Activated CD8-positive, alpha-beta T cell treated with anti-CD3 and anti-CD28 coated beads, Interleukin-2, amount 10 ng/mL, durations not matched to agents 7 days and 5 days (primary cell): ENCODE measurements around the gene EPC1. TPM values are rescaled to one million over a fixed set of nuclear protein-coding genes. Genes with fewer than 3 reads are reported as not detected.
"Not testable (repeated sequence)": the region's sequence is repeated elsewhere in the genome, so short reads cannot be mapped to it uniquely, and the experiment has no call there.

Source experiments
- ATAC-seq: fragments of 150-1000 bp; cut with Tn5 transposase; one replicate; pipeline ENCODE4 v1.10.0; 2021; ENCODE audit warnings: moderate library complexity
- CTCF ChIA-PET: fragments of 350-600 bp; sonication (Branson Sonifier 250); formaldehyde crosslinking; loops from one replicate; lab custom pipeline; 2021; ENCODE audit warnings: antibody characterized with exemption; lab: Charles Lee
- POLR2A ChIA-PET: fragments of 350-600 bp; sonication (Branson Sonifier 250); formaldehyde crosslinking; loops from one replicate; lab custom pipeline; 2021; ENCODE audit warnings: antibody characterized with exemption; lab: Charles Lee
- DNase-seq: peaks from one replicate; pipeline ENCODE4 v3.0.0-alpha.2; 2020
- H3K27ac Mint-ChIP-seq: one replicate; pipeline ENCODE4 v1.8.0; 2021; ENCODE audit warnings: mild to moderate bottlenecking, mixed read lengths
- H3K27me3 Mint-ChIP-seq: one replicate; pipeline ENCODE4 v1.8.0; 2021; ENCODE audit warnings: low read depth, mixed read lengths
- H3K36me3 Mint-ChIP-seq: one replicate; pipeline ENCODE4 v1.8.0; 2021; ENCODE audit warnings: low read depth, mixed read lengths
- H3K4me1 Mint-ChIP-seq: one replicate; pipeline ENCODE4 v1.8.0; 2021; ENCODE audit warnings: low read depth, mixed read lengths
- H3K4me3 Mint-ChIP-seq: one replicate; pipeline ENCODE4 v1.8.0; 2021; ENCODE audit warnings: mild to moderate bottlenecking, mixed read lengths
- H3K9me3 Mint-ChIP-seq: one replicate; pipeline ENCODE4 v1.8.0; 2022; ENCODE audit warnings: mixed read lengths; ENCODE audit not compliant: insufficient read depth
- total RNA-seq, 2 experiments: library from RNA; stranded (reverse); gene quantifications; one replicate each; pipeline ENCODE4 v1.2.3, GENCODE V29; 2021

EPC1 gene
- total RNA-seq, 2 experiments from 2014 or later: 40.9 to 43.5 TPM

- peak; percentile 57 for ATAC-seq
- H3K27ac Mint-ChIP-seq, H3K27me3 Mint-ChIP-seq, H3K4me1 Mint-ChIP-seq, H3K4me3 Mint-ChIP-seq, H3K36me3 Mint-ChIP-seq, POLR2A ChIA-PET, DNase-seq, H3K9me3 Mint-ChIP-seq: not testable (repeated sequence)
- CTCF ChIA-PET: interaction anchor here (0.8 to 2.1 kb wide), 3 partner anchors 12 to 96 kb away, joined by 3 to 10 read pairs (median 3); no protein-coding TSS in a partner anchor
These were observed 96.5 kb downstream of the EPC1 start for GRCh38 chr10:32250489-32250888.

GRCh38 chr10:32246685-32247084 lies 100.3 kb downstream of the EPC1 start:
- peaks cover 2% of the 10 kb centered on the region for H3K27me3 Mint-ChIP-seq
- CTCF ChIA-PET: interaction anchor here (0.7 to 4.0 kb wide), 3 partner anchors 10 to 117 kb away, joined by 3 to 22 read pairs (median 3); no protein-coding TSS in a partner anchor
- DNase-seq (no peak), ATAC-seq (no peak)
- no peak overlapping the region for H3K4me3 Mint-ChIP-seq
- peaks cover 17% of the 10 kb centered on the region for H3K4me1 Mint-ChIP-seq
- H3K9me3 Mint-ChIP-seq: no peaks in the 10 kb centered on the region
- H3K36me3 Mint-ChIP-seq: no peaks in the 10 kb centered on the region
- POLR2A ChIA-PET: interaction anchor here (1.0 kb wide), 1 partner anchor 198 kb away, joined by 3 read pairs; no protein-coding TSS in a partner anchor
- no peak overlapping the region for H3K27ac Mint-ChIP-seq

GRCh38 chr10:32245760-32246159 lies 101.2 kb downstream of the EPC1 start:
- ATAC-seq: no peak
- H3K27me3 Mint-ChIP-seq: peaks cover 2% of the 10 kb centered on the region

GRCh38 chr10:32244421-32245207 lies 102.3 kb downstream of the EPC1 start:
- no peak for ATAC-seq
- Mint-ChIP-seq H3K36me3 (no peaks in the 10 kb centered on the region), H3K9me3 (no peaks in the 10 kb centered on the region), H3K27ac (no peak overlapping the region), H3K4me3 (no peak overlapping the region), H3K4me1 (peaks cover 11% of the 10 kb centered on the region), H3K27me3 (peaks cover 5% of the 10 kb centered on the region)
- DNase-seq: no peak
- ChIA-PET CTCF (interaction anchor here (1.3 to 4.0 kb wide), 3 partner anchors 9 to 54 kb away, joined by 5 to 22 read pairs (median 5); no protein-coding TSS in a partner anchor), POLR2A (interaction anchor here (0.6 kb wide), 1 partner anchor 198 kb away, joined by 3 read pairs; no protein-coding TSS in a partner anchor)

More at GRCh38 chr10:32245760-32246159, 101.2 kb downstream of the EPC1 start:
- POLR2A ChIA-PET: interaction anchor here (0.6 to 1.0 kb wide), 2 partner anchors 11 to 199 kb away, joined by 3 read pairs; no protein-coding TSS in a partner anchor
- CTCF ChIA-PET: interaction anchor here (0.7 to 4.0 kb wide), 2 partner anchors 11 to 91 kb away, joined by 3 to 22 read pairs; no protein-coding TSS in a partner anchor
- no peaks in the 10 kb centered on the region for H3K9me3 Mint-ChIP-seq
- H3K4me3 Mint-ChIP-seq: no peak overlapping the region
- DNase-seq: no peak
- H3K27ac Mint-ChIP-seq: no peak overlapping the region
- H3K4me1 Mint-ChIP-seq: peaks cover 17% of the 10 kb centered on the region
- no peaks in the 10 kb centered on the region for H3K36me3 Mint-ChIP-seq

GRCh38 chr10:32244011-32244410 lies 102.9 kb downstream of the EPC1 start:
- CTCF ChIA-PET: interaction anchor here (1.3 to 4.0 kb wide), 3 partner anchors 10 to 53 kb away, joined by 5 to 22 read pairs (median 5); no protein-coding TSS in a partner anchor
- Mint-ChIP-seq H3K4me1 (peaks cover 8% of the 10 kb centered on the region), H3K36me3 (no peaks in the 10 kb centered on the region), H3K9me3 (no peaks in the 10 kb centered on the region), H3K4me3 (no peak overlapping the region), H3K27ac (no peak overlapping the region), H3K27me3 (peaks cover 5% of the 10 kb centered on the region)
- no peak for DNase-seq
- POLR2A ChIA-PET: no interaction called here
- no peak for ATAC-seq

GRCh38 chr10:32241946-32242345 lies 105.0 kb downstream of the EPC1 start:
- no peaks in the 10 kb centered on the region for H3K9me3 Mint-ChIP-seq
- no peak overlapping the region for H3K27ac Mint-ChIP-seq
- no peaks in the 10 kb centered on the region for H3K36me3 Mint-ChIP-seq
- ATAC-seq (no peak), DNase-seq (no peak)
- H3K4me1 Mint-ChIP-seq: peaks cover 8% of the 10 kb centered on the region
- ChIA-PET POLR2A (no interaction called here), CTCF (interaction anchor here (1.0 to 1.9 kb wide), 3 partner anchors 9 to 15 kb away, joined by 3 to 8 read pairs (median 3); no protein-coding TSS in a partner anchor)
- H3K27me3 Mint-ChIP-seq: peaks cover 5% of the 10 kb centered on the region
- H3K4me3 Mint-ChIP-seq: no peak overlapping the region

GRCh38 chr10:32240471-32240870 lies 106.5 kb downstream of the EPC1 start:
- ATAC-seq: no peak
- CTCF ChIA-PET: interaction anchor here (1.9 kb wide), 1 partner anchor 16 kb away, joined by 8 read pairs; no protein-coding TSS in a partner anchor
- H3K9me3 Mint-ChIP-seq: no peaks in the 10 kb centered on the region

GRCh38 chr10:32239769-32240168 lies 107.2 kb downstream of the EPC1 start:
- Mint-ChIP-seq H3K36me3 (no peaks in the 10 kb centered on the region), H3K9me3 (no peaks in the 10 kb centered on the region), H3K27ac (no peak overlapping the region), H3K27me3 (peaks cover 5% of the 10 kb centered on the region), H3K4me1 (peaks cover 6% of the 10 kb centered on the region), H3K4me3 (no peak overlapping the region)
- ATAC-seq (no peak), DNase-seq (no peak)
- ChIA-PET CTCF (no interaction called here), POLR2A (interaction anchor here (0.6 kb wide), 1 partner anchor 174 kb away, joined by 3 read pairs; no protein-coding TSS in a partner anchor)

More at GRCh38 chr10:32240471-32240870, 106.5 kb downstream of the EPC1 start:
- Mint-ChIP-seq H3K36me3 (no peaks in the 10 kb centered on the region), H3K27me3 (peaks cover 5% of the 10 kb centered on the region), H3K4me3 (no peak overlapping the region), H3K4me1 (peaks cover 8% of the 10 kb centered on the region), H3K27ac (no peak overlapping the region)
- no peak for DNase-seq
- POLR2A ChIA-PET: interaction anchor here (0.6 to 0.7 kb wide), 2 partner anchors 173 to 205 kb away, joined by 3 to 4 read pairs; no protein-coding TSS in a partner anchor

- ChIA-PET CTCF (interaction anchor here (1.1 kb wide), 1 partner anchor 13 kb away, joined by 3 read pairs; no protein-coding TSS in a partner anchor), POLR2A (no interaction called here)
- no peak for ATAC-seq
- no peak overlapping the region for H3K27ac Mint-ChIP-seq
- H3K4me1 Mint-ChIP-seq: no peaks in the 10 kb centered on the region
- no peak for DNase-seq
- H3K36me3 Mint-ChIP-seq: no peaks in the 10 kb centered on the region
- no peak overlapping the region for H3K4me3 Mint-ChIP-seq
- peaks cover 5% of the 10 kb centered on the region for H3K27me3 Mint-ChIP-seq
- no peaks in the 10 kb centered on the region for H3K9me3 Mint-ChIP-seq
These were observed 109.2 kb downstream of the EPC1 start for GRCh38 chr10:32237644-32238345.

- H3K27me3 Mint-ChIP-seq: no peaks in the 10 kb centered on the region
- no peak for ATAC-seq
- CTCF ChIA-PET: no interaction called here
- no peaks in the 10 kb centered on the region for H3K36me3 Mint-ChIP-seq
- no peak overlapping the region for H3K4me3 Mint-ChIP-seq
- H3K9me3 Mint-ChIP-seq: no peaks in the 10 kb centered on the region
- POLR2A ChIA-PET: no interaction called here
- H3K27ac Mint-ChIP-seq: no peak overlapping the region
- no peak for DNase-seq
- no peaks in the 10 kb centered on the region for H3K4me1 Mint-ChIP-seq
These were observed 112.5 kb downstream of the EPC1 start for GRCh38 chr10:32234471-32234870.

- CTCF ChIA-PET, H3K4me3 Mint-ChIP-seq, H3K27ac Mint-ChIP-seq, ATAC-seq, DNase-seq, H3K27me3 Mint-ChIP-seq, H3K9me3 Mint-ChIP-seq, H3K4me1 Mint-ChIP-seq, POLR2A ChIA-PET, H3K36me3 Mint-ChIP-seq: not testable (repeated sequence)
These were observed 113.6 kb downstream of the EPC1 start for GRCh38 chr10:32233375-32233774.
